Measurements from ENCODE around the gene PSD2.

Gene PSD2

DNA sequence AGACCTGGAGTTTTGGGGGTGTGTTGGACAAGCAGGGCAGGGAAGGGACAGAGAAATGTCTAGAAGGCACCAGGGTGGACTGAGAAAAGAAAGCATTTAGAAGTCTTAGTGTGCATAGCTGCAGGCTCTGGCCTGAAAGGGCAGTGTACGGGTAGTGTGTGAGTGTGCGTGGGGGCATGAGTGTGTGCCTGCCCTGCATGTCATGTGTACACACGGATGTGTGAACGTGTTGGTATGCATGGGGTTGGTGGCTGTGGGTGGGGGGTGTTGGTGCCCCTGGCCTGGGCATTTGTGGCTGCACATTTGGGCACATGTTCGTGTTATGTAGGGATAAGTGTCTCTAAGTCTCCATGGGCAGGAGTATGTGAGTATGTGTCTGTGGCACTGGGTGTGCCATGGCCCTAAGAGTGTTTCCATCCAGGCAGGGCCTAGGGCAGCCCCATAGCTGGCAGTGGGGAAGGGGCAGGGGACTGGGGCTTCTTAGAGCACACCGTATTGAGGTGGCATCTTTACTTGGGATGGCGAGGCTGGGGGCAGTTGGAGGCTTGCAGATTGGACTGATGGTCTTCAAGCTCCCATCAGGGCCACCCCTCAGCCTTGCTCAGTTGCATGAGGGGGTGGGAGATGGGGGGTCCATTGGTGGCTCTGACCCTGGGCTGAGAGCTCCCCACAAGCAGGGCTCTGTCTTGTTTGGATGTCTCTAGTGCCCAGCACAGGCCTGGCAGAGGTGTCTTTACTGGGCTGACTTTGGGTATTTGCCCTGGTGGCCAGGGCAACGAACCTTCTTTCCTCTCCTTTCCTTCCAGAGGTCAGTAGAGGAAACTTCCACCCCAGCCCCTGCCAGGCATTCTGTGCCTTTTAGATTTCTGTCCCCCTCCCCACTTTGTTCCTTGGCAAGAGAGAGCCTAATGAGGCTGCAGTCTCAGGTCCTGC, 15.0 kb downstream of the PSD2 start:
- TF ChIP-seq, protein P1, sequence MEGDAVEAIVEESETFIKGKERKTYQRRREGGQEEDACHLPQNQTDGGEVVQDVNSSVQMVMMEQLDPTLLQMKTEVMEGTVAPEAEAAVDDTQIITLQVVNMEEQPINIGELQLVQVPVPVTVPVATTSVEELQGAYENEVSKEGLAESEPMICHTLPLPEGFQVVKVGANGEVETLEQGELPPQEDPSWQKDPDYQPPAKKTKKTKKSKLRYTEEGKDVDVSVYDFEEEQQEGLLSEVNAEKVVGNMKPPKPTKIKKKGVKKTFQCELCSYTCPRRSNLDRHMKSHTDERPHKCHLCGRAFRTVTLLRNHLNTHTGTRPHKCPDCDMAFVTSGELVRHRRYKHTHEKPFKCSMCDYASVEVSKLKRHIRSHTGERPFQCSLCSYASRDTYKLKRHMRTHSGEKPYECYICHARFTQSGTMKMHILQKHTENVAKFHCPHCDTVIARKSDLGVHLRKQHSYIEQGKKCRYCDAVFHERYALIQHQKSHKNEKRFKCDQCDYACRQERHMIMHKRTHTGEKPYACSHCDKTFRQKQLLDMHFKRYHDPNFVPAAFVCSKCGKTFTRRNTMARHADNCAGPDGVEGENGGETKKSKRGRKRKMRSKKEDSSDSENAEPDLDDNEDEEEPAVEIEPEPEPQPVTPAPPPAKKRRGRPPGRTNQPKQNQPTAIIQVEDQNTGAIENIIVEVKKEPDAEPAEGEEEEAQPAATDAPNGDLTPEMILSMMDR (IDR thresholded peaks at IDR 0.05; ENCODE audit: insufficient read depth, low read length, poor library complexity, severe bottlenecking), result no peak
- no peak for TF ChIP-seq EZH2phosphoT487 (conservative IDR thresholded peaks at IDR 0.05; ENCODE audit: low read length)
- H3K4me2 ChIP-seq (ENCODE audit: low read depth, low read length, poor library complexity, severe bottlenecking), result no peak overlapping the region
- no peak overlapping the region for H3K9ac ChIP-seq (ENCODE audit: low read length)
- no peaks in the 10 kb centered on the region for H3K9me3 ChIP-seq (ENCODE audit: insufficient read depth, low read length)
- no peak overlapping the region for H3K4me3 ChIP-seq (ENCODE audit: insufficient read depth, low read length, poor library complexity, severe bottlenecking)
- no peaks in the 10 kb centered on the region for H4K20me1 ChIP-seq (ENCODE audit: low read depth, low read length)
- no peak overlapping the region for H2AFZ ChIP-seq (ENCODE audit: low read depth, low read length, severe bottlenecking)
- no peaks in the 10 kb centered on the region for H3K36me3 ChIP-seq (ENCODE audit: low read length)
- H3K79me2 ChIP-seq (ENCODE audit: insufficient read depth, low read length), result no peaks in the 10 kb centered on the region
- no peak overlapping the region for H3K27ac ChIP-seq (ENCODE audit: low read depth, low read length)
- H3K27me3 ChIP-seq (ENCODE audit: low read length), result no peaks in the 10 kb centered on the region
- no peaks in the 10 kb centered on the region for H3K9me2 ChIP-seq (replicated peaks; ENCODE audit: insufficient read depth, low read length)
- H3F3A ChIP-seq (ENCODE audit: insufficient read depth), result no peaks in the 10 kb centered on the region

DNA sequence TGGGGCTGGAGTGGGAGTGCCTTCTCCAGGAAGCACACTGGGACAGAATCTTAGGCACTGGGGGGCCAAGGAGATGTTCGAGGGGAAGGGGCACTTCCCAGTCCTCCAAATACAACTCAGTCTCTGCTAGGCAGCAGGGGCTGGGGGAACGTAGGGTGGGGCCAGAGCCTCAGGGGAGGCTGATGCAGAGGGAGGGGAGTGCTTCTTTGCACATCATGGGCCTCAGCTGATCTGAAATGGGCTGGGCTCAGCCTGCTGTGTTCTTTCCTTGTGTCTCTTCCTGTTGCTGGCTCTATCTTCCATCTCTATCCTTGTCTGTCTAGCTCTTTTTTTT, 15.6 kb downstream of the PSD2 start:
- H3K27me3 ChIP-seq (ENCODE audit: low read length), result no peaks in the 10 kb centered on the region
- no peak overlapping the region for H3K27ac ChIP-seq (ENCODE audit: low read depth, low read length)
- H3K9me3 ChIP-seq (ENCODE audit: insufficient read depth, low read length), result no peaks in the 10 kb centered on the region
- H3K9me2 ChIP-seq (replicated peaks; ENCODE audit: insufficient read depth, low read length), result no peaks in the 10 kb centered on the region
- no peaks in the 10 kb centered on the region for H3K79me2 ChIP-seq (ENCODE audit: insufficient read depth, low read length)
- no peak overlapping the region for H3K9ac ChIP-seq (ENCODE audit: low read length)
- no peak overlapping the region for H2AFZ ChIP-seq (ENCODE audit: low read depth, low read length, severe bottlenecking)
- no peaks in the 10 kb centered on the region for H3F3A ChIP-seq (ENCODE audit: insufficient read depth)
- no peak overlapping the region for H3K4me3 ChIP-seq (ENCODE audit: insufficient read depth, low read length, poor library complexity, severe bottlenecking)
- TF ChIP-seq, protein P1 (IDR thresholded peaks at IDR 0.05; ENCODE audit: insufficient read depth, low read length, poor library complexity, severe bottlenecking), result no peak
- no peak for TF ChIP-seq EZH2phosphoT487 (conservative IDR thresholded peaks at IDR 0.05; ENCODE audit: low read length)
- no peaks in the 10 kb centered on the region for H3K36me3 ChIP-seq (ENCODE audit: low read length)
- H4K20me1 ChIP-seq (ENCODE audit: low read depth, low read length), result no peaks in the 10 kb centered on the region
- no peak overlapping the region for H3K4me2 ChIP-seq (ENCODE audit: low read depth, low read length, poor library complexity, severe bottlenecking)

DNA sequence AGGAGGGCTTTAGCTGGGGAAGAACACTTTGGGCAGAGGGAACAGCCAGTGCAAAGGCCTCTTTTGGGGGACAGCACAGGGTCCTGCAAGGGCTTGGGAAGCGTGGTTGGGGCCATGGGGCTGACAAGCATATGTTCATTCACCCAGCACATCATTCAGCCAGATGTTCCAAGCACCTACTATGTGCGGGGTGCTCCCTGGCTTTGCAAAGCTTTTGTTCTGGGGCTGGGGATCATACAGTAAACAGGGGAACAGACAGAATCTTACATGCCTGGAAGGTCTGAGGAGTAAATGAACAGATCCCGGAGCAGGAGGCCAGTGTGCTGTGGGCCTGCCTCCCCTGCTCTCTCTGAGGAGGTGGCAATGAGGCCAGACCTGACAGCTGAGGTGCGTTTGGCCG, 16.7 kb downstream of the PSD2 start:
- no peaks in the 10 kb centered on the region for H3K9me3 ChIP-seq (ENCODE audit: insufficient read depth, low read length)
- TF ChIP-seq, protein P1 (IDR thresholded peaks at IDR 0.05; ENCODE audit: insufficient read depth, low read length, poor library complexity, severe bottlenecking), result no peak
- TF ChIP-seq EZH2phosphoT487 (conservative IDR thresholded peaks at IDR 0.05; ENCODE audit: low read length), result no peak
- H3K27ac ChIP-seq (ENCODE audit: low read depth, low read length), result no peak overlapping the region
- no peaks in the 10 kb centered on the region for H3K79me2 ChIP-seq (ENCODE audit: insufficient read depth, low read length)
- no peaks in the 10 kb centered on the region for H3K9me2 ChIP-seq (replicated peaks; ENCODE audit: insufficient read depth, low read length)
- no peaks in the 10 kb centered on the region for H3K27me3 ChIP-seq (ENCODE audit: low read length)
- no peak overlapping the region for H2AFZ ChIP-seq (ENCODE audit: low read depth, low read length, severe bottlenecking)
- H4K20me1 ChIP-seq (ENCODE audit: low read depth, low read length), result no peaks in the 10 kb centered on the region
- no peaks in the 10 kb centered on the region for H3F3A ChIP-seq (ENCODE audit: insufficient read depth)
- no peak overlapping the region for H3K9ac ChIP-seq (ENCODE audit: low read length)
- no peak overlapping the region for H3K4me2 ChIP-seq (ENCODE audit: low read depth, low read length, poor library complexity, severe bottlenecking)
- no peak overlapping the region for H3K4me3 ChIP-seq (ENCODE audit: insufficient read depth, low read length, poor library complexity, severe bottlenecking)
- H3K36me3 ChIP-seq (ENCODE audit: low read length), result no peaks in the 10 kb centered on the region
